SK-N-SH (cell line): ENCODE data around the gene TMEM107. TPM values are rescaled to one million over a fixed set of nuclear protein-coding genes. Genes with fewer than 3 reads are reported as not detected.

ENCODE experiments used
- CTCF ChIA-PET: fragments of 300-600, 350-600 bp; formaldehyde crosslinking; extraction: SDS; loops from one replicate; lab custom pipeline; 2021; lab: Yijun Ruan, JAX
- POLR2A ChIA-PET: fragments of 350-600 bp; sonication (Branson Sonifier 250); formaldehyde crosslinking; extraction: SDS; loops from one replicate; lab custom pipeline; 2020; ENCODE audit warnings: antibody characterized with exemption, inconsistent platforms; lab: Yijun Ruan, JAX
- DNase-seq: peaks from one replicate; pipeline ENCODE4 v3.0.0; 2012
- H2AFZ ChIP-seq: fragments of 200-600 bp; sonication (generic); 2 replicates; pipeline ENCODE4 v1.8.1; 2016; ENCODE audit warnings: antibody characterized with exemption, mild to moderate bottlenecking, low read depth
- H3F3A ChIP-seq: fragments of 200-600 bp; sonication (generic); replicated peaks from 2 replicates; pipeline ENCODE3; 2016; ENCODE audit warnings: antibody characterized with exemption, mild to moderate bottlenecking; ENCODE audit not compliant: insufficient read depth
- H3K27ac ChIP-seq, 2 experiments: fragments of 200-500 bp in 1 of 2; fragments of 200-600 bp in 1 of 2; sonication (Bioruptor generic) in 1 of 2; sonication (generic), shearing (Covaris generic) in 1 of 2; 2 replicates each; pipeline versions ENCODE4 v1.5.1 to v1.6.1; 2014 to 2016; ENCODE audit warnings: low read depth in 2 of 2, inconsistent platforms in 1 of 2, low read length in 1 of 2, mild to moderate bottlenecking in 1 of 2, mixed read lengths in 1 of 2
- H3K27me3 ChIP-seq: fragments of 200-600 bp; sonication (generic), shearing (Covaris generic); 2 replicates; pipeline ENCODE4 v1.6.1; 2016; ENCODE audit warnings: mixed run types; ENCODE audit not compliant: insufficient read depth
- H3K36me3 ChIP-seq, 2 experiments: fragments of 200-500 bp in 1 of 2; fragments of 200-600 bp in 1 of 2; sonication (Bioruptor generic) in 1 of 2; sonication (generic) in 1 of 2; replicated peaks in 1 of 2; 2 replicates each; pipeline versions ENCODE3 to v1.5.1; 2014 to 2016; ENCODE audit warnings: low read length in 1 of 2, mild to moderate bottlenecking in 1 of 2; ENCODE audit not compliant: insufficient read depth in 2 of 2, control insufficient read depth in 1 of 2
- H3K4me1 ChIP-seq, 2 experiments: fragments of 200-500 bp in 1 of 2; fragments of 200-600 bp in 1 of 2; sonication (Bioruptor generic) in 1 of 2; sonication (generic), shearing (Covaris generic) in 1 of 2; 2 replicates each; pipeline versions ENCODE4 v1.5.1 to v1.6.1; 2014 to 2016; ENCODE audit warnings: low read depth in 1 of 2, low read length in 1 of 2, mixed run types in 1 of 2; ENCODE audit not compliant: insufficient read depth in 2 of 2, control insufficient read depth in 1 of 2
- H3K4me2 ChIP-seq: fragments of 200-600 bp; sonication (generic), shearing (Covaris generic); 2 replicates; pipeline ENCODE4 v1.6.1; 2017; ENCODE audit warnings: mixed run types
- H3K4me3 ChIP-seq, 2 experiments: fragments of 200-500 bp in 1 of 2; fragments of 200-600 bp in 1 of 2; sonication (Bioruptor generic) in 1 of 2; sonication (generic), shearing (Covaris generic) in 1 of 2; 2 replicates each; pipeline versions ENCODE4 v1.5.1 to v1.8.1; 2014 to 2016; ENCODE audit warnings: low read depth in 2 of 2, inconsistent platforms in 1 of 2, low read length in 1 of 2, mild to moderate bottlenecking in 1 of 2, mixed read lengths in 1 of 2, moderate library complexity in 1 of 2
- H3K79me2 ChIP-seq: fragments of 200-600 bp; sonication (generic); 2 replicates; pipeline ENCODE4 v1.8.1; 2017; ENCODE audit warnings: mild to moderate bottlenecking; ENCODE audit not compliant: insufficient read depth
- H3K9ac ChIP-seq: fragments of 200-600 bp; sonication (generic); 2 replicates; pipeline ENCODE4 v1.6.1; 2017; ENCODE audit warnings: mixed run types
- H3K9me2 ChIP-seq: fragments of 200-600 bp; sonication (generic); 2 replicates; pipeline ENCODE4 v1.6.1; 2017; ENCODE audit warnings: mixed run types
- H3K9me3 ChIP-seq: fragments of 200-600 bp; sonication (generic); 2 replicates; pipeline ENCODE4 v1.6.1; 2017; ENCODE audit warnings: mixed run types, mild to moderate bottlenecking, moderate library complexity
- H4K20me1 ChIP-seq: fragments of 200-600 bp; sonication (generic); 2 replicates; pipeline ENCODE4 v1.6.1; 2017; ENCODE audit warnings: mild to moderate bottlenecking, mixed run types; ENCODE audit not compliant: insufficient read depth
- CTCF ChIP-seq: fragments of 200-600 bp; sonication (generic); IDR thresholded peaks from 2 replicates; pipeline ENCODE4 v1.6.1; 2017; ENCODE audit warnings: antibody characterized with exemption, mild to moderate bottlenecking, moderate library complexity
- ELF1 ChIP-seq: IDR thresholded peaks from 2 replicates; pipeline ENCODE4 v1.4.0; 2012
- EP300 ChIP-seq, 2 experiments: IDR thresholded peaks; 2 replicates each; pipeline versions ENCODE4 v1.4.0 to v1.6.1; 2012; ENCODE audit warnings: borderline replicate concordance in 1 of 2, low read depth in 1 of 2, low read length in 1 of 2
- EZH2phosphoT487 ChIP-seq: fragments of 200-600 bp; sonication (generic); IDR thresholded peaks from 2 replicates; pipeline ENCODE4 v1.6.1; 2017; ENCODE audit warnings: low read depth, mixed run types, mild to moderate bottlenecking, antibody characterized with exemption, moderate library complexity, borderline replicate concordance
- FOXM1 ChIP-seq: IDR thresholded peaks from 2 replicates; pipeline ENCODE4 v1.4.0; 2012; ENCODE audit warnings: low read depth, mild to moderate bottlenecking
- GABPA ChIP-seq: IDR thresholded peaks from 2 replicates; pipeline ENCODE4 v1.4.0; 2012; ENCODE audit warnings: low read depth, mild to moderate bottlenecking
- JUND ChIP-seq: IDR thresholded peaks from 2 replicates; pipeline ENCODE4 v1.4.0; 2012
- MAX ChIP-seq: IDR thresholded peaks from 2 replicates; pipeline ENCODE4 v1.4.0; 2012; ENCODE audit warnings: low read depth
- MEF2A ChIP-seq: IDR thresholded peaks from 2 replicates; pipeline ENCODE4 v1.4.0; 2012; ENCODE audit warnings: low read depth, borderline replicate concordance
- NFIC ChIP-seq: IDR thresholded peaks from 2 replicates; pipeline ENCODE4 v1.4.0; 2012; ENCODE audit warnings: borderline replicate concordance
- POLR2AphosphoS5 ChIP-seq: IDR thresholded peaks from 2 replicates; pipeline ENCODE4 v1.6.1; 2012; ENCODE audit warnings: low read depth, low read length
- RAD21 ChIP-seq: IDR thresholded peaks from 2 replicates; pipeline ENCODE4 v1.6.1; 2012; ENCODE audit warnings: mild to moderate bottlenecking, low read length
- RCOR1 ChIP-seq: fragments of 150-350 bp; IDR thresholded peaks from 2 replicates; pipeline ENCODE4 v1.6.1; 2017; ENCODE audit warnings: antibody characterized with exemption, low read length
- SIN3A ChIP-seq: IDR thresholded peaks from 2 replicates; pipeline ENCODE4 v1.6.1; 2012; ENCODE audit warnings: low read depth, mild to moderate bottlenecking, low read length, moderate library complexity, borderline replicate concordance
- SMC3 ChIP-seq: IDR thresholded peaks from 2 replicates; pipeline ENCODE4 v1.6.1; 2012; ENCODE audit warnings: low read depth, low read length, improper control_type of control experiment
- TCF12 ChIP-seq: IDR thresholded peaks from 2 replicates; pipeline ENCODE4 v1.4.0; 2012
- TEAD4 ChIP-seq: IDR thresholded peaks from 2 replicates; pipeline ENCODE4 v1.4.0; 2012; ENCODE audit warnings: mild to moderate bottlenecking, borderline replicate concordance; ENCODE audit not compliant: insufficient read depth
- USF2 ChIP-seq: fragments of 150-350 bp; IDR thresholded peaks from 2 replicates; pipeline ENCODE4 v1.6.1; 2017; ENCODE audit warnings: antibody characterized with exemption, low read length, low read depth, borderline replicate concordance
- YY1 ChIP-seq: IDR thresholded peaks from 2 replicates; pipeline ENCODE4 v1.4.0; 2012; ENCODE audit warnings: low read depth, mild to moderate bottlenecking
- ZBTB33 ChIP-seq: IDR thresholded peaks from 2 replicates; pipeline ENCODE4 v1.4.0; 2012; ENCODE audit warnings: low read depth, borderline replicate concordance
- WGBS: methylation state at CpG from one replicate; pipeline ENCODE4 v1.1.6; 2017; ENCODE audit warnings: low lambda C conversion rate; 5-methylcytosine and 5-hydroxymethylcytosine counted together
- polyA plus RNA-seq, 3 experiments: library from polyadenylated mRNA; depleted of rRNA; stranded (reverse); fragments of >200 nt; gene quantifications; 2 replicates each; pipeline ENCODE4 v1.2.3, GENCODE V29; 2012
- TF ChIP-seq, protein P1 (sequence below): IDR thresholded peaks from 2 replicates; pipeline ENCODE4 v1.4.0; 2012; ENCODE audit warnings: low read depth, borderline replicate concordance

TMEM107 gene
- polyA plus RNA-seq, 1 of the 3 experiments (the other 2 are of a cell fraction) = 18.6 TPM

GRCh38 chr17:8151641-8152111 is 24.5 kb downstream of the TMEM107 start:
- H3K36me3 ChIP-seq = peaks cover 4 to 32% of the 10 kb centered on the region in 2 experiments
- H2AFZ ChIP-seq = no peak overlapping the region
- peaks cover 36 to 42% of the 10 kb centered on the region in 2 experiments; a peak in 3 of 4 replicates for H3K4me1 ChIP-seq
- no peaks in the 10 kb centered on the region for H3K9me3 ChIP-seq
- ChIA-PET POLR2A (interaction anchor here (0.8 to 2.5 kb wide), 4 partner anchors 12 to 38 kb away, joined by 3 to 19 read pairs (median 4); no protein-coding TSS in a partner anchor), CTCF (interaction anchor here (0.9 to 3.1 kb wide), 6 partner anchors 11 to 33 kb away, joined by 3 to 15 read pairs (median 4); partner anchors contain the start of genes ALOXE3 and HES7)
- H4K20me1 ChIP-seq = peaks cover 9% of the 10 kb centered on the region; the same call in 1 of the 2 replicates
- H3K27ac ChIP-seq = peak overlapping the region; percentile 82 to 95
- H3K79me2 ChIP-seq = peaks cover 26% of the 10 kb centered on the region
- DNase-seq = no peak
- H3K9me2 ChIP-seq = no peaks in the 10 kb centered on the region
- H3K27me3 ChIP-seq = no peaks in the 10 kb centered on the region
- peak overlapping the region; percentile 77 to 80 for H3K4me3 ChIP-seq
- no peak for TF ChIP-seq TEAD4
- no peak for TF ChIP-seq ELF1
- H3F3A ChIP-seq = peaks cover 17% of the 10 kb centered on the region
- 12% methylated on average over 22 of the region's 22 CpGs for WGBS
- peak overlapping the region; percentile 98 for H3K9ac ChIP-seq
- H3K4me2 ChIP-seq = peak overlapping the region; percentile 95

GRCh38 chr17:8151120-8151640 is 25.0 kb downstream of the TMEM107 start:
- Histone ChIP-seq H3F3A (peaks cover 17% of the 10 kb centered on the region), H4K20me1 (peaks cover 9% of the 10 kb centered on the region; the same call in 1 of the 2 replicates), H3K4me1 (peaks cover 36 to 42% of the 10 kb centered on the region in 2 experiments; a peak in 3 of 4 replicates), H2AFZ (no peak overlapping the region), H3K9ac (peak overlapping the region; percentile 98), H3K27me3 (no peaks in the 10 kb centered on the region), H3K9me3 (no peaks in the 10 kb centered on the region), H3K79me2 (peaks cover 26% of the 10 kb centered on the region), H3K27ac (peak overlapping the region; percentile 82 to 95), H3K9me2 (no peaks in the 10 kb centered on the region), H3K4me2 (peak overlapping the region; percentile 95), H3K4me3 (peak overlapping the region; percentile 77 to 80), H3K36me3 (peaks cover 9 to 37% of the 10 kb centered on the region in 2 experiments)
- ChIA-PET POLR2A (interaction anchor here (1.1 to 2.5 kb wide), 2 partner anchors 12 to 22 kb away, joined by 6 to 19 read pairs; no protein-coding TSS in a partner anchor), CTCF (interaction anchor here (0.9 to 3.1 kb wide), 4 partner anchors 12 to 32 kb away, joined by 3 to 15 read pairs (median 4); partner anchors contain the start of genes ALOXE3 and HES7)
- WGBS = 45% methylated on average over 17 of the region's 38 CpGs
- peak; percentile 93 for DNase-seq
- TF ChIP-seq GABPA (peak; percentile 62), SIN3A (peak; percentile 60; the same call in 1 of the 2 replicates), MAX (peak; percentile 53; the same call in 1 of the 2 replicates), USF2 (no peak), YY1 (no peak), POLR2AphosphoS5 (no peak), EZH2phosphoT487 (no peak), RCOR1 (0 out of 2 replicates have a peak, but pooled peaks have one; percentile 23), FOXM1 (no peak), CTCF (no peak), ELF1 (peak; percentile 67; the same call in 1 of the 2 replicates), NFIC (no peak), ZBTB33 (no peak), TCF12 (no peak), RAD21 (no peak), TEAD4 (no peak), EP300 (IDR thresholded peaks at IDR 0.05; ENCODE audit: borderline replicate concordance in 1 of 2, low read depth in 1 of 2, low read length in 1 of 2) (no peak), MEF2A (peak; percentile 75; the same call in 1 of the 2 replicates), JUND (no peak), SMC3 (no peak)
- TF ChIP-seq, protein P1, sequence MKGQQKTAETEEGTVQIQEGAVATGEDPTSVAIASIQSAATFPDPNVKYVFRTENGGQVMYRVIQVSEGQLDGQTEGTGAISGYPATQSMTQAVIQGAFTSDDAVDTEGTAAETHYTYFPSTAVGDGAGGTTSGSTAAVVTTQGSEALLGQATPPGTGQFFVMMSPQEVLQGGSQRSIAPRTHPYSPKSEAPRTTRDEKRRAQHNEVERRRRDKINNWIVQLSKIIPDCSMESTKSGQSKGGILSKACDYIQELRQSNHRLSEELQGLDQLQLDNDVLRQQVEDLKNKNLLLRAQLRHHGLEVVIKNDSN = no peak; the same call in 1 of the 2 replicates
